ENCODE measurements around the gene MTHFD1L.

The MTHFD1L gene

GRCh38 chr6:150937132-150937906 lies 71.8 kb downstream of the MTHFD1L start:
- DNase-seq, result no peak

- DNase-seq, result no peak
These were observed 73.9 kb downstream of the MTHFD1L start for GRCh38 chr6:150939399-150939798.

DNA sequence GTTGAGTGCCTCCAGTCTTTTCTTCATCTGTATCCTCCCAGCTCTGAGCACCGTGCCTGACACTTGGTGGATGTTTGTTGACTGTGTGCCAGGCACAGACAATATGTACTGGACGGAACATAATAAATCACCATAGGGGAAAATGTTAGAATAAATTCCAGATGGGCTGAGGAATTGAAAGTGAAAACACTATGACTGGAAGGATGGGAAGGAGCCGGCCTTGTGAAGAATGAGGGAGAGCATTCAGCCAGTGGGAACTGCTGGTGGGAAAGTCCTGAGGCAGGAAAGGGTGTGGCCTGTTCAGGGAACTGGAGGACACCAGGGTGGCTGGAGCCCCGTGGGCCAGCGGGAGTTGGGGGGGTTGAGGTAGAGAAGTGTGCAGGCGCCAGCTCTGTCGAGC lies 75.4 kb downstream of the MTHFD1L start:
- no peak for DNase-seq

DNA sequence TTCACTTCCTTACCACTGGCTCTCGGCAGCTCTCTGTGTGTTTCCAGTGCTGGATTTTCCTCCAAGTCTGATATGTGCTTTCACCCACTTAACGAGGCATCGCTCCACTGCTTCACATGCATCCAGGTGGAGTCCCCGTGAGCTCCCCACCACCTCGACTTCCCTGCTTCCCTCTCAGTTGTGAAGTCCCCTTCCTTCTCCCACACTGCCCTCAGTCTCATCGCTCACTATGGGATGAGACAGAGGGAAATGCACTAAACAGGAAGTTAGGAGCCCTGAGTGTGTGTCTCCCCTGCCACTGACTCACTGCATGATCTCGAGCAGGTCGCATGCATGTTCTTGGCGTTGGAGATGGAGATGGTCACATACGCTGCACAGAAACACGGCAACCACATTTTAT lies 84.0 kb downstream of the MTHFD1L start:
- DNase-seq, result no peak

DNA sequence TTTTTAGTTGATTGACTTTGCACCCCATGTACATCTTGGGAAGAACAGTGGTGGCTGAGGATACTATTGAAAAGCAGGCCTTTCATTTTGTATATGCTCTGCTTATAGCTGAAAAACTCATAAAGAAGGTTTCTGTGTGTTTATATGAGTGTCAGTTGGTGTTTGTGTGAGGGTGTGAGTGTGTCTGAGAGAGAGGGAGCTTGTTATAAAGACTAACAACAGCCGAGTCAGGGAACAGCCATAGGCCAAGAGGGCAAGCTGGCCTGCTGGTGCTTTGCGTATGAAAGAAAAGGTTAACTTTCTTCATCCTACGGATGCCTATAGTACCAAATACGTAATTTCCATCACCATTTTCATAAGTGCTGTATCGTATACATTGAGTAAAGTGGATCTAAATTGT lies 88.3 kb downstream of the MTHFD1L start:
- DNase-seq, result no peak

- DNase-seq, result no peak
These were observed 93.7 kb downstream of the MTHFD1L start for GRCh38 chr6:150959166-150959565.

GRCh38 chr6:150962436-150962835 lies 96.9 kb downstream of the MTHFD1L start:
- no peak for DNase-seq

- no peak for DNase-seq
These were observed 99.3 kb downstream of the MTHFD1L start for GRCh38 chr6:150964765-150965164.

DNA sequence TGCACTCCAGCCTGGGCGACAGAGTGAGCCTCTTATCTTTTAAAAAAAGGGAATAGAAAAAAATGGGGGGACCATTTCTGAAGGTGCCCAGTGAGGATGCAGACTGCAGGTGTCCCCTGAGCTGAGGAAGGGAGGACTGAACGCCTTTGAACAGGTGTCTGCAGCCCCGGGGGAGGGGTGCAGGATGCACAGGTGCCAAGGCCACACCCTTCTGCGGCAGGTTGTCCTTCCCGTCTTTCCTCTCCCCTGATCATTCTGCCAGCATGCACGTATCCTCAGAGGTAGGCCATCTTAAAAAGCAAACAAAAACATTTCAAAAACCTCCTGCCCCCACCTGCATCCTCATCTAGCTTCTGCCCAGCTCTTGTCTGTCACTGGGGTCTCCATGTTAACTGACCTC lies 101.3 kb downstream of the MTHFD1L start:
- no peak for DNase-seq

DNA sequence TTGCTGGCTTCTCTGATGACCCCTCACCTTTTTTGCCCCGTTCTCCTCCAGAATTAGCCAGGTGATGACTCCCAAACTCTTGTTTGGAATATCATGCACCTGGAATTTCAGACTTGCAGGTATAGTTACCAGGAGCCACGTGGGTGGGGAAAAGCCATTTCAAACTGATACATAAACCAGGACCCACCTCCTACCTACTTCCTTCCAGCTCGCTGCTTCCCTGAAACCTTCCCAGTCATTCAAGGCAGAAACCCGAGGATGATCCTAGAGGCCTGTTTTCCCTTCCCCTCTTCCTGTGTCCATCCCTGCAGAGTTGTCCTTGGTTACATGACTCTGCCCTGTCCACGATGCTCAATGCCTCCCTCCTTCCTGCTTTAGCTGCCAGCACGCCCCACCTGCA lies 101.9 kb downstream of the MTHFD1L start:
- DNase-seq, result no peak

DNA sequence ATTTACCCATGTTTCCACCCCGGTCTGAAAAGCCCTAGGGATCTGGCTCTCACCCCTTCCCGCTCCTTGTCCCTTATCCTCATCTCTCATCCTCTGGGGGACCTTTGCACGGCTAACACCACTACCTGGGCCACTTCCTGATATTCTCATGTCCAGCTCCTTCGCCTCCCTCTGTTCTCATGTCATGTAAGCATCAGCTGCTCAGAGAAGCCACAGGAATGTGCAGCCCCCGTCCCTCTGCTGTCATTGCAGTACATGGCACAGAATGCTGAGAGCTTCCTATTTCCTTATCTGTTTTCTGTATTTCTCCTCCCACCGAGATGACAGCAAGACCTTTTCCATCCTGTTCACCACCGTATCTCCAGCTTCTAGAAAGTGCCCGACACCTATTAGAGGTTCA lies 102.4 kb downstream of the MTHFD1L start:
- DNase-seq, result no peak

DNA sequence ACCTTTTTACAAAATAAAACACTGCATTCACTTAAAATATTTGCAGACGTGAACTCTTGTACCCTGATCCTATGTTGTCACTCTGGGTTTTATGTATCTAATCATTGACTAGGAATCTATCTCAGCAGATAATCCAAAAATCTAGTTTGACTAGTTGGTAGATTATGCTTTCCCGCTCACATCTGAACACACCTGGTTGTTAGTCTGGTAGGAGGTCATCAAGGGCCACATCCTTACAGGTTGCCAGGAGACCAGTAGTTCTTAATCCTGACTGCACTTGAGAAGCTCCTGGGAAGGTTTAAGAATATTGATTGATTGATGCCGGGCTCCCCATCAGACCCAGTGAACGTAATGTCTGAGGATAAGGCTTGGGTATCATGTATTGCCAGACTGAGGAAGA lies 104.4 kb downstream of the MTHFD1L start:
- DNase-seq, result no peak

DNA sequence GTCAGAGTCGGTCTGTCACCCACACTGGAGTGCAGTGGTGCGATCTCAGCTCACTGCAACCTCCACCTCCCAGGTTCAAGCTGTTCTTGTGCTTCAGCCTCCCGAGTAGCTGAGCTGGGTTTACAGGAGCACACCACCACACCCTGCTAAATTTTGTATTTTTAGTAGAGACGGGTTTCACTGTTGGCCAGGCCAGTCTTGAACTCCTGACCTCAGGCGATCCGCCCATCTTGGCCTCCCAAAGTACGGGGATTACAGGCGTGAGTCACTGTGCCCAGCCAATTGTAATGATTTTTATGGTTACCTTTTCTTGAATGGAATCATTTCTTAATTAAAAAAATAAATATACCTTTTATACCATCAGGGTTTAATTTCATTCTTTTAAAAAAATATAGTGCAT lies 105.7 kb downstream of the MTHFD1L start:
- no peak for DNase-seq

DNA sequence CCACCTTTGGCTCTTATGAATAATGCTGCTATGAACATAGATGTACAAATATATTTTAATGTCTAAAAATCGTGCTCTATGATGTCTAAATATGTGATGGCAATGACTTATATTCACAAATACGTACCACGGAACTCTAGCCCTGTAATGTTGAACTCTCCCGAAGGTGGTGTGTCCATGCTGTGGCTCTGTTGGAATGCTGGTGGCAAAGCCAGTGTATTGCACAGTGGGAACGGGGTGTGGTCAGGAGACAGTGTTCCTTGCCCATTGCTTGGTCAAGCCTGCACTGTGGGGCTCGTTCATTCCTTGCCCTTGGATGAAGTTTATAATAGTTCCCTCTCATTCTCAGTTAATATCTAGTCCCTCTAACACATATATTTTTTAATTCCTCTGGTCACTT lies 109.6 kb downstream of the MTHFD1L start:
- no peak for DNase-seq

DNA sequence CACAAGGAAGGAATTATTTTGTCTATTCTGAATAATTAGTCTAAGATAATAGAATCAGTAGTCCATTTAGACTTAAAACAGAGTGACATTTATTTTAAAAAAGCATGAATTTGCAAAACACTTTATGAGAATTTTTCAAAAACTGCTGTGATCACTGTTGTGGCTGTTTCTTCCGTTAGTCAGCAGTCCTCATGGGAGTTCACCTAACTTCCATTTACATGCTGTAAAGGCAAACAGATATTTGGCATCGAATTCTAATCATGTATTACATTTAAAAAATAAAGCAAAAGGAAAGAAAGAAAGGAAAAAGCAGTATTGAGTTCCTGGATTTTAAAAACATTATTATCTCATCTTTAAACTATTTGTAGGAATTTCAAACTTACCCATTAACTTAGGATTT lies 111.8 kb downstream of the MTHFD1L start:
- DNase-seq, result no peak

DNA sequence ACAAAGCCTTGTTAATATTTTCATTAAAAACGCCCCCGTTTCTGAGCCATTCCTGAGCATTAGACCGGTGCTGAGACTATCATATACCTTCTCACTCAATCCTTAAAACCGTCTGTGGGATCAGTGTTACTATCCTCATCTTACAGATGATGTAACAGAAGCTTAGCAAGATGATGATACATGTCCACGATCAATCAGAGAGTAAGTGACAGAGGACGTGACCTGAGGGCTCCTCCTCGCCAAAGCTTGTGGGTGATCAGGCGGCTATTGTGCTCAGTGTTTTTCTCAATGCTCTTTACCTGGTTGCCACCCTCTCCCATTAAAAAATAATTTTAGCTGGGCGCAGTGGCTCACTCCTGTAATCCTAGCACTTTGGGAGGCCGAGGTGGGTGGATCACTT lies 113.1 kb downstream of the MTHFD1L start:
- DNase-seq, result no peak

- DNase-seq, result no peak
These were observed 114.4 kb downstream of the MTHFD1L start for GRCh38 chr6:150979826-150980350.

DNA sequence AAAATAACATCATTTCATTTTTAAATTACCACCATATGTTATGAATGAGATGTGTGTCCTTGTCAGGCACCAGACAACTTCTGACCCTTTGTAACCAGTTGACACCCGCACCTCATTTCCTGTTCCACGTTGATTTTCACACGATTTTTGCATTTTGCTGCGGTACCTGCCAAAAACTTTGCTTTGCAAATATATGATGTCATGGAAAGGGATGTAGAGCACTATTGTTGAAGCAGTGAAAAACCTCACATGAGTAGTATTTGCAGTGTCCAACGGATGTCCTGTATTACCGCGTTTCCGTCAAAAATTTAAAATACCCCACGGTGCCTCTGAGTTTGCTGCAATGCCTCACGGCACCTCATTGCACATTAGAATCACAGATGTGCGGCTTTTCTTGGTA lies 115.6 kb downstream of the MTHFD1L start:
- DNase-seq, result no peak

GRCh38 chr6:150981669-150982068 lies 116.2 kb downstream of the MTHFD1L start:
- DNase-seq, result no peak

GRCh38 chr6:150987371-150987828 lies 121.9 kb downstream of the MTHFD1L start:
- peak; percentile 89 for DNase-seq

DNA sequence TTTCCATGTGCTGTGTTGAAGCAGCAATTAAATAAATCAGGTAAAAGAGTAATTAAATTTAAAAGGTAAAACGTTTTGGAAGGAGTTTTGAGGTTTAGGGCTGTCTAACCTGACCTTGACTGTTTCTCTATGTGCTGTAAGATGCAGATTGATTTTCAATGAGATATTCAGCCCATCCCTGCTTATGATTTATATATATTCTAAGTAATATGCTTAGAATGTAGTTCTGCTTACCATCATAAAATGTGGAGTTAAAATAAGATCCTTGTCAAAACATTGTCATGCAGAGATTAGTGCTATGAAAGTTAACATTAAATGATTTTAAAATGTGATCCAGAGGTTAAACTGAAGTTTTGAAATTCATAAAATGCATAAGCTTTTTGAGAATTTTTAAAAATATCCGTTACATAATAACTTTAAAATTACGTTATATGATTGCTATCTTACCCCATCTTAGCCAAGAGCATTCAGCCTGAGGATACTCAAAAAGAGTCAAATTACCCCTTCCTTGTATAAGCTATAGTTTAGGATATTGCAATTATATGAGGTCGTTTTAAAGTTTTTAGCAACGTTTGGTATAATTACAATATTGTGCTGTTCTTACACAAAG lies 122.5 kb downstream of the MTHFD1L start:
- no peak for DNase-seq

DNA sequence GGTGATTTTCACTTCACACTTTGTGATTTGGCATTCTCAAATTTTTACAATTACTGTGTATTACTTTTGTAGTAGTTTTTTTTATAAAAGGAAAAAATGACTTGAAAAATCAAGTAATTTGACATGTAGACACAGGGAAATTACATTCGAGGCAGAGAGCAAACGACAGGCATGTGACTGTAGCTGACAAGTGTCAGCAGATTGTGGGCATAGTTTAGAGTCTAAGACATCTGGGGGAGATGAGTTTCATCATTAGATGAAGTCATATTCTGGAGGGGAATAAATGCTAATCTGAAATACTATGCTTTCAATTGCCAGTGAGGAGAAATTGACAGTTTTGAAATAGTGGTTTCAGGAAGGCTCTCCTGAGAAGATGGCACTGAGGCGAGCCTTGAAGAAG lies 126.0 kb downstream of the MTHFD1L start:
- no peak for DNase-seq

GRCh38 chr6:150992262-150992661 lies 126.8 kb downstream of the MTHFD1L start:
- no peak for DNase-seq

DNA sequence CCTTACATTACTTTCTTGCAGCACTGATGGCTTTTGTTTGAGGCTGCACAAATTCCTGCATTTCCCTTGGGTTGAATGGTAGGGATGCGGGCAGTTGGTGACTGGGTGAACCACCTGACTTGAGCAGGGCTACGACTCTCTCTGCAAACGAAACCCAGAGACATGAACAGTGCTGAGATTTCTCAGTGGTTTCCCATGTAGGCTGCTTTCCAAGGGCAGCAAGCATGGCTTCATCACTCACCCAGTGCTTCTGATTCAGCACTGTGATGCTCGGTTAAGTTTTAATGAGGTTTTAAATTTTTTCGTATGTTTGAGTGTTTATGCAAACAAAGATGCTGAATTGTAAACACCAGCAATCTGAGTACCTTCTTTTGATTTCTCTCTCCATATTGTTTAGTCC lies 127.2 kb downstream of the MTHFD1L start:
- no peak for DNase-seq

DNA sequence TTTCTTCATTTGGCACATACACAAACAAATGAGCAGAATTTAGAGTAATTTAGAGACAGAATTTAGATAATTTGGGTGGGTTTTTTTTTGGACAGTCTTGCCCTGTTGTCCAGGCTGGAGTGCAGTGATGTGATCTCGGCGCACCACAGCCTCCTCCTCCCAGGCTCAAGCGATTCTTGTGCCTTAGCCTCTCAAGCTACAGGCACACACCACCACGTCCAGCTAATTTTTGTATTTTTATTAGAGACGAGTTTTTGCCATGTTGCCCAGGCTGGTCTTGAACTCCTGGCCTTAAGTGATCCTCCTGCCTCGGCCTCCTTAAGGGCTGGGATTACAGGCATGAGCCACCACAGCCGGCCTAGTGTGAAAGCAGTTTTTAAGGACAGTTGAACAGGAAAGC lies 127.8 kb downstream of the MTHFD1L start:
- DNase-seq, result no peak
